K562 (cell line): ENCODE data around the gene CTDSP1. TPM values are rescaled to one million over a fixed set of nuclear protein-coding genes. Genes with fewer than 3 reads are reported as not detected.

ENCODE experiments used
- ATAC-seq: fragments of 200-7000 bp; cut with Tn5 transposase; 3 replicates; pipeline ENCODE4 v1.9.1; 2020; ENCODE audit warnings: moderate library complexity
- BruUV-seq: library from RNA; stranded (reverse); fragments of 400-500 nt; replicated peaks from 2 replicates; lab custom pipeline; 2021; lab: Mats Ljungman, UMichigan
- CTCF ChIA-PET: fragments of 300-600 bp; formaldehyde crosslinking; extraction: SDS; loops from one replicate; lab custom pipeline; 2021; ENCODE audit warnings: low intra/inter-chr PET ratio; lab: Yijun Ruan, JAX
- POLR2A ChIA-PET: fragments of 300-600, 350-650 bp; sonication (Branson Sonifier 250); formaldehyde crosslinking; extraction: SDS; loops from one replicate; lab custom pipeline; 2021; ENCODE audit warnings: antibody characterized with exemption, inconsistent platforms; lab: Yijun Ruan, JAX
- DNase-seq, 4 experiments: peaks; one replicate each; pipeline versions ENCODE4 v3.0.0 to v3.0.0-alpha.2; 2011 to 2018; ENCODE audit warnings: low spot score in 3 of 4, mixed read lengths in 3 of 4; ENCODE audit errors: extremely low read depth in 1 of 4
- FAIRE-seq: peaks from 2 replicates; lab custom pipeline; 2011; peaks lifted over from hg19 to GRCh38; lab: Jason Lieb, UNC
- H2AFZ ChIP-seq: 2 replicates; pipeline ENCODE4 v1.6.0; 2011; ENCODE audit warnings: low read depth, low read length, control low read depth, inconsistent platforms
- H3K27ac ChIP-seq: fragments of 200-600 bp; 3 replicates; pipeline ENCODE4 v1.8.0; 2011; ENCODE audit warnings: low read depth, mild to moderate bottlenecking, control low read depth, inconsistent platforms, low read length, moderate library complexity, mixed read lengths; ENCODE audit errors: extremely low read depth
- H3K27me3 ChIP-seq, 2 experiments: fragments of 300-600 bp in 1 of 2; 2 replicates in 1 of 2; 3 replicates in 1 of 2; pipeline versions ENCODE4 v1.6.0 to v1.8.0; 2011; ENCODE audit warnings: inconsistent platforms in 2 of 2, low read length in 2 of 2, mild to moderate bottlenecking in 1 of 2, mixed read lengths in 1 of 2, moderate library complexity in 1 of 2; ENCODE audit not compliant: control insufficient read depth in 2 of 2, insufficient read depth in 2 of 2
- H3K36me3 ChIP-seq: fragments of 300-600 bp; 3 replicates; pipeline ENCODE4 v1.8.0; 2011; ENCODE audit warnings: mild to moderate bottlenecking, low read length, inconsistent platforms; ENCODE audit not compliant: control insufficient read depth, insufficient read depth
- H3K4me1 ChIP-seq, 2 experiments: fragments of 200-600 bp in 1 of 2; replicated peaks in 1 of 2; 2 replicates in 1 of 2; 3 replicates in 1 of 2; pipeline versions ENCODE4 v1.5.1 to v1.8.0; 2011; ENCODE audit warnings: inconsistent platforms in 2 of 2, low read length in 2 of 2, mild to moderate bottlenecking in 1 of 2, mixed read lengths in 1 of 2, moderate library complexity in 1 of 2; ENCODE audit not compliant: control insufficient read depth in 2 of 2, insufficient read depth in 2 of 2
- H3K4me2 ChIP-seq: 2 replicates; pipeline ENCODE4 v1.6.1; 2011; ENCODE audit warnings: low read length, control low read depth, inconsistent platforms, mixed read lengths; ENCODE audit not compliant: insufficient read depth
- H3K4me3 ChIP-seq: fragments of 200-600 bp; sonication (generic), shearing (Covaris generic); 2 replicates; pipeline ENCODE4 v1.5.1; 2016; ENCODE audit warnings: control low read depth, inconsistent platforms
- H3K79me2 ChIP-seq: fragments of 200-600 bp; 3 replicates; pipeline ENCODE4 v1.8.0; 2011; ENCODE audit warnings: low read length, inconsistent platforms; ENCODE audit not compliant: control insufficient read depth, insufficient read depth
- H3K9ac ChIP-seq, 2 experiments: 2 replicates each; pipeline versions ENCODE4 v1.6.0 to v1.6.1; 2011; ENCODE audit warnings: low read depth in 2 of 2, low read length in 2 of 2, control low read depth in 1 of 2, inconsistent platforms in 1 of 2, mild to moderate bottlenecking in 1 of 2, mixed read lengths in 1 of 2; ENCODE audit not compliant: insufficient read depth in 1 of 2
- H3K9me1 ChIP-seq: one replicate; pipeline ENCODE4 v1.6.0; 2011; ENCODE audit warnings: inconsistent platforms, mild to moderate bottlenecking, low read length, moderate library complexity; ENCODE audit not compliant: control insufficient read depth, insufficient read depth
- H3K9me3 ChIP-seq: replicated peaks from 2 replicates; pipeline ENCODE4 v1.5.1; 2011; ENCODE audit warnings: low read depth, low read length, inconsistent platforms; ENCODE audit not compliant: control insufficient read depth, insufficient read depth
- H4K20me1 ChIP-seq: replicated peaks from 2 replicates; pipeline ENCODE4 v1.6.1; 2011; ENCODE audit warnings: low read length, inconsistent platforms, mixed read lengths; ENCODE audit not compliant: control insufficient read depth, insufficient read depth
- CC2D1A ChIP-seq: fragments of 450-650 bp; IDR thresholded peaks from 2 replicates; pipeline ENCODE4 v1.6.1; 2017; ENCODE audit warnings: mild to moderate bottlenecking
- EP400 ChIP-seq: fragments of 450-650 bp; IDR thresholded peaks from 2 replicates; pipeline ENCODE4 v1.6.1; 2017; ENCODE audit warnings: antibody characterized with exemption, mild to moderate bottlenecking, moderate library complexity
- ETV1 ChIP-seq: fragments of 450-650 bp; conservative IDR thresholded peaks from 2 replicates; pipeline ENCODE4 v1.6.1; 2016; ENCODE audit warnings: missing genetic modification characterization, control low read depth, low read depth, missing compliant biosample characterization
- HDAC6 ChIP-seq: IDR thresholded peaks from 2 replicates; pipeline ENCODE4 v1.6.1; 2012; ENCODE audit warnings: low read depth, mild to moderate bottlenecking, control low read depth, inconsistent platforms, low read length, moderate library complexity
- JUNB ChIP-seq: fragments of 450-650 bp; formaldehyde crosslinking; conservative IDR thresholded peaks from 2 replicates; pipeline ENCODE4 v1.4.0; 2020; ENCODE audit warnings: mild to moderate bottlenecking
- KLF16 ChIP-seq: IDR thresholded peaks from 2 replicates; pipeline ENCODE4 v1.6.1; 2016; ENCODE audit warnings: antibody characterized with exemption
- MAFF ChIP-seq: IDR thresholded peaks from 2 replicates; pipeline ENCODE4 v1.6.1; 2012; ENCODE audit warnings: low read length, improper control_type of control experiment
- MEF2D ChIP-seq: conservative IDR thresholded peaks from 2 replicates; pipeline ENCODE4 v1.6.1; 2016; ENCODE audit warnings: low read depth, missing genetic modification characterization, missing compliant biosample characterization
- NFATC3 ChIP-seq: fragments of 450-650 bp; IDR thresholded peaks from 2 replicates; pipeline ENCODE4 v1.6.1; 2017; ENCODE audit warnings: mild to moderate bottlenecking
- NR1H2 ChIP-seq: sonication (generic); formaldehyde crosslinking; IDR thresholded peaks from 2 replicates; pipeline ENCODE4 v1.4.0; 2020; ENCODE audit warnings: mild to moderate bottlenecking, missing genetic modification reagents
- RAD51 ChIP-seq: fragments of 450-650 bp; IDR thresholded peaks from 2 replicates; pipeline ENCODE4 v1.7.1; 2016; ENCODE audit warnings: low read depth, mild to moderate bottlenecking, borderline replicate concordance
- ZNF146 ChIP-seq: IDR thresholded peaks from one replicate; pipeline ENCODE4 v1.6.1; 2018; ENCODE audit warnings: missing compliant biosample characterization; ENCODE audit not compliant: unreplicated experiment
- ZNF280B ChIP-seq: fragments of 250-450 bp; sonication (Bioruptor Pico); IDR thresholded peaks from 2 replicates; pipeline ENCODE4 v1.5.1; 2021; ENCODE audit warnings: mild to moderate bottlenecking
- ZNF584 ChIP-seq: fragments of 200-800 bp; sonication (Bioruptor generic); IDR thresholded peaks from 2 replicates; pipeline ENCODE4 v1.6.1; 2016; ENCODE audit warnings: low read depth, mild to moderate bottlenecking, missing genetic modification characterization, missing compliant biosample characterization
- WGBS: fragments of 100-300 bp; shearing (Covaris generic); methylation state at CpG from one replicate; pipeline ENCODE4 v1.1.6; 2016; ENCODE audit warnings: low coverage, mixed read lengths; ENCODE audit not compliant: insufficient coverage; ENCODE audit errors: missing lambda C conversion rate; 5-methylcytosine and 5-hydroxymethylcytosine counted together
- in situ Hi-C: fragments of 300-500 bp; cut with MboI; formaldehyde crosslinking; loops from 4 replicates; pipeline ENCODE4 v1.15.0; 2018; ENCODE audit warnings: inconsistent platforms, mixed read lengths
- intact Hi-C: fragments of 100-400 bp; cut with micrococcal nuclease; formaldehyde crosslinking; loops from 2 replicates; pipeline ENCODE4 v1.14.2; 2022
- polyA plus RNA-seq, 8 experiments: library from polyadenylated mRNA; depleted of rRNA in 4 of 8; stranded (reverse) in 5 of 8; unstranded in 3 of 8; fragments of >200 nt; fragmentation: Nextera tagmentation in 2 of 8; fragmentation: Illumina TruSeq in 1 of 8; extraction: Ambion mirVana in 2 of 8; extraction: Trizol in 1 of 8; gene quantifications; 2 replicates each; pipeline versions ENCODE4 v1.2.1 to v1.2.3, GENCODE V29; 2011 to 2014; ENCODE audit warnings: inconsistent platforms in 1 of 8, missing spikeins in 1 of 8
- total RNA-seq, 7 experiments: library from RNA; depleted of rRNA in 6 of 7; stranded (reverse); fragments of >200 nt in 6 of 7; fragmentation: Illumina TruSeq in 2 of 7; extraction: Trizol in 2 of 7; gene quantifications; 2 replicates each; pipeline versions ENCODE4 v1.2.1 to v1.2.3, GENCODE V29; 2011 to 2021; ENCODE audit warnings: low replicate concordance in 1 of 7
- TF ChIP-seq, protein P1 (sequence below): fragments of 450-650 bp; IDR thresholded peaks from 2 replicates; pipeline ENCODE4 v1.6.1; 2016; ENCODE audit warnings: mild to moderate bottlenecking
- TF ChIP-seq, protein P2 (sequence below): fragments of 250-450 bp; sonication (Bioruptor Pico); IDR thresholded peaks from 2 replicates; pipeline ENCODE4 v1.4.0; 2020; ENCODE audit warnings: mild to moderate bottlenecking, moderate library complexity, borderline replicate concordance

CTDSP1 gene
- total and polyA plus RNA-seq, 9 of the 15 experiments (the other 6 are each of a cell fraction or from before 2014, with no cell fraction given), result 2.4 to 74.8 (median 45.8) TPM

DNA sequence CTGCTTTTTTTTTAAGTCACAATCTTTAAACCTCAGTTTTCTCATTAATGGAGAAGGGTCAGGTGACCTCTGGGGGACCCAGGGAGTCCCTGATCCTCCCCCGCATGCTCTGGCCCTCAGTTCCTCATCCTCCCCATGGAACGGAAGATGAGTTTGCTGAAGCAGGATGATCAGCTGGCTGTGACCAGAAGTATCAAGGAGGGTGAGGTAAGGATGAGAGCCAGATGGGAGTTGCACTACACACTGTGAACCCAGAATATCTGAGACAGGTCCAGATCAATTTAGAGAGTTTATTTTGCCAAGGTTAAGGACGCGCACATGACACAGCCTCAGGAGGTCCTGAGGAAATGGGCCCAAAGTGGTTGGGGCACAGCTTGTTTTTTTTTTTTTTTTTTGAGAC lies 39.2 kb upstream of the CTDSP1 start:
- Histone ChIP-seq H2AFZ (peak overlapping the region; percentile 45; the same call in 1 of the 2 replicates), H3K4me2 (no peak overlapping the region), H3K4me1 (peaks cover 25 to 36% of the 10 kb centered on the region in 2 experiments; a peak in 4 of 5 replicates), H3K79me2 (no peaks in the 10 kb centered on the region), H4K20me1 (no peaks in the 10 kb centered on the region), H3K4me3 (no peak overlapping the region), H3K27me3 (no peaks in the 10 kb centered on the region), H3K9me3 (no peaks in the 10 kb centered on the region), H3K9ac (no peak overlapping the region), H3K36me3 (no peaks in the 10 kb centered on the region), H3K27ac (no peak overlapping the region), H3K9me1 (no peaks in the 10 kb centered on the region)
- in situ Hi-C loops (no loop called here), intact Hi-C loops (no loop called here)
- CTCF ChIA-PET, result no interaction called here
- ATAC-seq (peak; percentile 15; the same call in 1 of the 3 replicates), FAIRE-seq (no peak), DNase-seq (peak; percentile 35 to 63 (median 40))
- POLR2A ChIA-PET, result no interaction called here
- BruUV-seq, result no TSS peak
- WGBS, result 64% methylated on average over 4 of the region's 4 CpGs
- no peak for TF ChIP-seq MEF2D (tag)
- no peak for TF ChIP-seq CC2D1A
- TF ChIP-seq NR1H2 (CRISPR knock-in tag), result no peak
- no peak for TF ChIP-seq NFATC3
- no peak for TF ChIP-seq HDAC6
- no peak for TF ChIP-seq ZNF146 (CRISPR knock-in tag)
- no peak for TF ChIP-seq ETV1 (tag)
- no peak for TF ChIP-seq EP400
- TF ChIP-seq, protein P1, sequence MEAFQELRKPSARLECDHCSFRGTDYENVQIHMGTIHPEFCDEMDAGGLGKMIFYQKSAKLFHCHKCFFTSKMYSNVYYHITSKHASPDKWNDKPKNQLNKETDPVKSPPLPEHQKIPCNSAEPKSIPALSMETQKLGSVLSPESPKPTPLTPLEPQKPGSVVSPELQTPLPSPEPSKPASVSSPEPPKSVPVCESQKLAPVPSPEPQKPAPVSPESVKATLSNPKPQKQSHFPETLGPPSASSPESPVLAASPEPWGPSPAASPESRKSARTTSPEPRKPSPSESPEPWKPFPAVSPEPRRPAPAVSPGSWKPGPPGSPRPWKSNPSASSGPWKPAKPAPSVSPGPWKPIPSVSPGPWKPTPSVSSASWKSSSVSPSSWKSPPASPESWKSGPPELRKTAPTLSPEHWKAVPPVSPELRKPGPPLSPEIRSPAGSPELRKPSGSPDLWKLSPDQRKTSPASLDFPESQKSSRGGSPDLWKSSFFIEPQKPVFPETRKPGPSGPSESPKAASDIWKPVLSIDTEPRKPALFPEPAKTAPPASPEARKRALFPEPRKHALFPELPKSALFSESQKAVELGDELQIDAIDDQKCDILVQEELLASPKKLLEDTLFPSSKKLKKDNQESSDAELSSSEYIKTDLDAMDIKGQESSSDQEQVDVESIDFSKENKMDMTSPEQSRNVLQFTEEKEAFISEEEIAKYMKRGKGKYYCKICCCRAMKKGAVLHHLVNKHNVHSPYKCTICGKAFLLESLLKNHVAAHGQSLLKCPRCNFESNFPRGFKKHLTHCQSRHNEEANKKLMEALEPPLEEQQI, result no peak
- TF ChIP-seq, protein P2, sequence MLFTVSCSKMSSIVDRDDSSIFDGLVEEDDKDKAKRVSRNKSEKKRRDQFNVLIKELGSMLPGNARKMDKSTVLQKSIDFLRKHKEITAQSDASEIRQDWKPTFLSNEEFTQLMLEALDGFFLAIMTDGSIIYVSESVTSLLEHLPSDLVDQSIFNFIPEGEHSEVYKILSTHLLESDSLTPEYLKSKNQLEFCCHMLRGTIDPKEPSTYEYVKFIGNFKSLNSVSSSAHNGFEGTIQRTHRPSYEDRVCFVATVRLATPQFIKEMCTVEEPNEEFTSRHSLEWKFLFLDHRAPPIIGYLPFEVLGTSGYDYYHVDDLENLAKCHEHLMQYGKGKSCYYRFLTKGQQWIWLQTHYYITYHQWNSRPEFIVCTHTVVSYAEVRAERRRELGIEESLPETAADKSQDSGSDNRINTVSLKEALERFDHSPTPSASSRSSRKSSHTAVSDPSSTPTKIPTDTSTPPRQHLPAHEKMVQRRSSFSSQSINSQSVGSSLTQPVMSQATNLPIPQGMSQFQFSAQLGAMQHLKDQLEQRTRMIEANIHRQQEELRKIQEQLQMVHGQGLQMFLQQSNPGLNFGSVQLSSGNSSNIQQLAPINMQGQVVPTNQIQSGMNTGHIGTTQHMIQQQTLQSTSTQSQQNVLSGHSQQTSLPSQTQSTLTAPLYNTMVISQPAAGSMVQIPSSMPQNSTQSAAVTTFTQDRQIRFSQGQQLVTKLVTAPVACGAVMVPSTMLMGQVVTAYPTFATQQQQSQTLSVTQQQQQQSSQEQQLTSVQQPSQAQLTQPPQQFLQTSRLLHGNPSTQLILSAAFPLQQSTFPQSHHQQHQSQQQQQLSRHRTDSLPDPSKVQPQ (CRISPR knock-in tag), result no peak
- no peak for TF ChIP-seq JUNB (CRISPR knock-in tag)
- TF ChIP-seq RAD51, result peak; percentile 31; the same call in 1 of the 2 replicates
- TF ChIP-seq MAFF, result no peak
- no peak for TF ChIP-seq ZNF280B (CRISPR knock-in tag)
- no peak for TF ChIP-seq ZNF584 (CRISPR knock-in tag)
- TF ChIP-seq KLF16, result 0 out of 2 replicates have a peak, but pooled peaks have one; percentile 20
